Colonic mucosa (tissue), 4 donors: ENCODE results near the gene CCDC9B. TPM values are rescaled to one million over a fixed set of nuclear protein-coding genes. Genes with fewer than 3 reads are reported as not detected.

ENCODE experiments used
- DNase-seq: peaks from one replicate; pipeline ENCODE4 v3.0.0-alpha.2; 2020
- H3K27ac ChIP-seq: fragments of 200-600 bp; one replicate; pipeline ENCODE4 v1.8.0; 2021
- H3K27me3 ChIP-seq: fragments of 200-600 bp; one replicate; pipeline ENCODE4 v1.8.0; 2021
- H3K36me3 ChIP-seq: fragments of 200-600 bp; one replicate; pipeline ENCODE4 v1.8.0; 2021
- H3K4me1 ChIP-seq: fragments of 200-600 bp; one replicate; pipeline ENCODE4 v1.8.0; 2021; ENCODE audit warnings: mild to moderate bottlenecking
- H3K4me3 ChIP-seq: fragments of 200-600 bp; one replicate; pipeline ENCODE4 v1.8.0; 2021
- H3K9ac ChIP-seq, 2 donors: one replicate each; pipeline ENCODE4 v1.7.0; 2013; ENCODE audit warnings: control low read depth in 2 of 2, low read depth in 2 of 2, low read length in 2 of 2
- H3K9me3 ChIP-seq: fragments of 200-600 bp; one replicate; pipeline ENCODE4 v1.8.0; 2021
- intact Hi-C: fragments of 100-400 bp; cut with DNase I; formaldehyde crosslinking; loops from one replicate; pipeline ENCODE4 v1.14.1; 2022
- total RNA-seq, 2 donors: library from RNA; stranded (reverse); fragmentation: NEBNext Ultra II Directional in 1 of 2; extraction: Animal tissue kit (Norgen Biotek cat#: 25700) in 1 of 2; gene quantifications; one replicate each; pipeline ENCODE4 v1.2.1, GENCODE V29; 2021
- TF ChIP-seq, protein P1 (sequence below): fragments of 200-600 bp; IDR thresholded peaks from one replicate; pipeline ENCODE4 v1.8.0; 2022; ENCODE audit warnings: antibody characterized with exemption, mild to moderate bottlenecking
- donor health status: healthy.
- donor health status: DM: no; HTN: no; CAD: no.
- donor health status: DM: no; HTN: no; CAD: no.

The CCDC9B gene
- 10 to 100 TPM; 13.1 to 28.7 TPM for total RNA-seq

DNA sequence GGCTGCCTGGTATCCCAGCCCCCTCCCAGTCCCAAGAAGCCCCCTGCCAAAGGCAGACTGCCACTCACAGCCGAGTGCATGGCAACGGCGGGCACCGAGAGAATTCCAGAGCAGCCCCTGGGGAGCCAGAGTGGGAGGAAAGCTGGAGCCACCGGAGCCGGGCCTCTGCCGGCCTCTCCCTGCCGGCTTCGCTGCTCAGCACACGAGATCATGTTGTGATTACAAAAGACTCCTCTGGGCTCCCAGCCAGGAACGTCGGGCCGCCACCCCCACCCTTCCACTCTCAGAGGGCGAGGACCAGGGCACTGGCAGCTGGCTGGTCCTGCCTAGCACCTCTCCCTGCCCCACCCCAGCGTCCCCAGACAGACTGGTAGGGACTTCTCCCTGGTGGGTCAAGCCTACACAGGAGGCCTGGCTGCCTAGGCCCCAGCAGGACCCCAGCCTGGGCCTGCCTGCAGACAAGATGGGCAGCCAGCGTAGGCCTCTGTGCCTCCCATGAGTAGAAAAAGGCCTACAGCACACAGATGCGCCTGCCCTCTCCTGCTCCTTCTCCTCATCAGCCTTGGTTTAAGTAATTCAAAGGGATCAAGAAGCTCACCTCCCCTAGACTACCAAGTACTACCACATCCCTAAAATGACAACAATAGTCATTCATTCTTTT is at the start of gene CCDC9B:
Gene CCDC9B, minus strand, starts transcription at position 200 of the 661 bp plus-strand sequence. Its CDS starts 120 bp downstream, at position 80.
- intact Hi-C loops = no loop called here
- Histone ChIP-seq H3K4me3 (peak within 1 kb of the TSS; percentile 29), H3K9me3 (no peaks in the 10 kb centered on the region), H3K9ac (peak within 1 kb of the TSS; percentile 71 to 74), H3K27me3 (no peaks in the 10 kb centered on the region), H3K4me1 (peaks cover 29% of the 10 kb centered on the region), H3K36me3 (no peaks in the 10 kb centered on the region), H3K27ac (peak within 1 kb of the TSS; percentile 87)
- TF ChIP-seq, protein P1, sequence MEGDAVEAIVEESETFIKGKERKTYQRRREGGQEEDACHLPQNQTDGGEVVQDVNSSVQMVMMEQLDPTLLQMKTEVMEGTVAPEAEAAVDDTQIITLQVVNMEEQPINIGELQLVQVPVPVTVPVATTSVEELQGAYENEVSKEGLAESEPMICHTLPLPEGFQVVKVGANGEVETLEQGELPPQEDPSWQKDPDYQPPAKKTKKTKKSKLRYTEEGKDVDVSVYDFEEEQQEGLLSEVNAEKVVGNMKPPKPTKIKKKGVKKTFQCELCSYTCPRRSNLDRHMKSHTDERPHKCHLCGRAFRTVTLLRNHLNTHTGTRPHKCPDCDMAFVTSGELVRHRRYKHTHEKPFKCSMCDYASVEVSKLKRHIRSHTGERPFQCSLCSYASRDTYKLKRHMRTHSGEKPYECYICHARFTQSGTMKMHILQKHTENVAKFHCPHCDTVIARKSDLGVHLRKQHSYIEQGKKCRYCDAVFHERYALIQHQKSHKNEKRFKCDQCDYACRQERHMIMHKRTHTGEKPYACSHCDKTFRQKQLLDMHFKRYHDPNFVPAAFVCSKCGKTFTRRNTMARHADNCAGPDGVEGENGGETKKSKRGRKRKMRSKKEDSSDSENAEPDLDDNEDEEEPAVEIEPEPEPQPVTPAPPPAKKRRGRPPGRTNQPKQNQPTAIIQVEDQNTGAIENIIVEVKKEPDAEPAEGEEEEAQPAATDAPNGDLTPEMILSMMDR = no peak
- peak; percentile 99 for DNase-seq

DNA sequence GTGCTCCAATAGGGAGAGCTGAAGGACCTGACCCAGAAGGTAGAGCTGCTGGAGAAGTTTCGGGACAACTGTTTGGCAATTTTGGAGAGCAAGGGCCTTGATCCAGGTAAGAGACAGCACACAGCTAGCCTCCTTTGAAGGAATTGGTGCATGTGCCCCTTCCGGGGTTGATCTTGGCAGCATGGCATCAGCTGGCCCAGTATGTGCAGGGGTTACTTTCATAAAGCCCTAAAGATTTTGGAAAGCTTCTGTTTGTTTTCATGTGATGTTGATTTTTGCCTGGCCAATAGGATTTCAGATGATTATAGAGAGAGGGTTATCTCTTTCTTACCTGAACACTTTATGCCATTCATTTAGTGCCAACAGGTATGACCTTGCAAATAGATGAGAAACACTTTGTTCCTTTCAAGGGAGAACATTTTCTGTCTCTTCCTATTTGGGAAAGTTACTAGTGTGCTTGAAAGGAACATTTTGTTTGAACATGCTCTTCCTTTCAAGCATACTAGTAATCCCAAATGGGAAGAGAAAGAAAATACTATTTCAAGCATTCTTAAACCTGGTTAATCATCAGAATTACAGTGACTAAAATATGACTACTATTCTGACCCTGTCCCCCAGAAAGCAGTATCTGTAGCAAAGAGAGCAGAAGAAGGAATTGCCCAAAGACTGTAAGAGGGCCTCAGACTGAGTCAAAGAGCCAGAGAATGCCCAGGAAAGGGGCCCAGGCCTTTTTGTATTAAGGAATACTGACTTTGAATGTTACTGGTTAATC is 49.3 kb upstream of the CCDC9B start:
- no peak overlapping the region for H3K9ac ChIP-seq
- H3K9me3 ChIP-seq = no peaks in the 10 kb centered on the region
- no peaks in the 10 kb centered on the region for H3K27me3 ChIP-seq
- no peak overlapping the region for H3K4me3 ChIP-seq
- TF ChIP-seq, protein P1 = no peak
- no peaks in the 10 kb centered on the region for H3K36me3 ChIP-seq
- no peaks in the 10 kb centered on the region for H3K4me1 ChIP-seq
- H3K27ac ChIP-seq = no peak overlapping the region
- DNase-seq = no peak
- intact Hi-C loops = no loop called here

DNA sequence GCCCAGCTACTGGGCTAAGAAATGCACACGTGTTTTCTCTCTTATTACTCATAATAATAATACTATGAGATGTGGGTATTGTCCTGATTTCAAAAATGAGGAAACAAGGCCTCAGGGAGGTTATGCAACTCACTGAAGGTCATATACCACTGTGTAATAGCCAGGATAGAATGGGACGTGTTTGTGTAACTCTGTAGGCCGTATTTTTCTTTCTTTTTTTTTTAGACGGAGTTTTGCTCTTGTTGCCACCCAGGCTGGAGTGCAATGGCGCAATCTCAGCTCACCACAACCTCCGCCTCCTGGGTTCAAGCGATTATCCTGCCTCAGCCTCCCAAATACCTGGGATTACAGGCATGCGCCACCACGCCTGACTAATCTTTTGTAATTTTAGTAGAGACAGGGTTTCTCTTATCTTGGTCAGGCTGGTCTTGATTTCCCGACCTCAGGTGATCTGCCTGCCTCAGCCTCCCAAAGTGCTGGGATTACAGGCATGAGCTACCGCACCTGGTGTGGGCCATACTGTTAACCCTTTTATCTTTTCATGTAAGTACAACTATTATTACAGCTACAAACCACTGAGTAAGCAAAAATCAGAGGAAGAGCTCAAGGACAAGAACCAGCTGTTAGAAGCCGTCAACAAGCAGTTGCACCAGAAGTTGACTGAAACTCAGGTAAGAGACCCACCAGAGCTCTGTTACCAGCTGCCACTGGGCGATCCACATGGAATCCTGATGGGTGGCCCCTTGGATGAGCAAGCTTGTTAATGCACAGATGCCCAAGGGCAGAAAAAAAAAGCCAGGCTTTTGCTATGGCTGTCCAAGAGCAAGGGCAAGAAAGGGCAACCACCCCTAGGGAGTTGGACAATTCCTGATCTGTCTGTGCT is 48.4 kb upstream of the CCDC9B start:
- Histone ChIP-seq H3K4me1 (no peaks in the 10 kb centered on the region), H3K9me3 (no peaks in the 10 kb centered on the region), H3K4me3 (no peak overlapping the region), H3K27me3 (no peaks in the 10 kb centered on the region), H3K27ac (no peak overlapping the region), H3K36me3 (no peaks in the 10 kb centered on the region), H3K9ac (no peak overlapping the region)
- intact Hi-C loops = no loop called here
- TF ChIP-seq, protein P1 = no peak
- no peak for DNase-seq

DNA sequence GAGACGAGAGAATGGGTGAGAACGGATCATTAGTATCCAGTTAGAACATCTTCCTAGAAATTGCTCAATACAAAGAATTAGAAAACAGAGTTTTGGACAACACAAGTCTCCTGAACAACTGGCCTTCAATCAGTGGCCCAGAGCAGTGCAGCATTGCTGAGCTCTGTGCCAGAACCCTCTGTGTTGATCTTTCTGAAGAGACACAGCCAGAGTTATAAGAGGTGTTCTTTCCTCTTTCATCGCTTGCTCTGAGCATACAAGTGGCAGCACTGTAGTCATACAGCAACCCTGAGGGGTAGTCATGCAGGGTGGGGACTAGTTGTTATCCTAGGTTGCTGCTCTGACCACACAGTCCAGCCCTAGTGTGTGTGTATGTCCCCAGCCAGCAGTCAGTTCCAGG is 45.7 kb upstream of the CCDC9B start:
- no peak overlapping the region for H3K27ac ChIP-seq
- intact Hi-C loops = no loop called here
- no peak overlapping the region for H3K4me3 ChIP-seq
- H3K36me3 ChIP-seq = no peaks in the 10 kb centered on the region
- TF ChIP-seq, protein P1 = no peak
- no peaks in the 10 kb centered on the region for H3K9me3 ChIP-seq
- DNase-seq = no peak
- no peak overlapping the region for H3K9ac ChIP-seq
- H3K27me3 ChIP-seq = no peaks in the 10 kb centered on the region
- peaks cover 8% of the 10 kb centered on the region for H3K4me1 ChIP-seq
